Measurements from ENCODE around the gene C2orf15.
A peak's percentile ranks its signal among the peaks of the same experiment; 100 is the strongest.
"Not testable (repeated sequence)": the region's sequence is repeated elsewhere in the genome, so short reads cannot be mapped to it uniquely, and the experiment has no call there.

The C2orf15 gene, protein sequence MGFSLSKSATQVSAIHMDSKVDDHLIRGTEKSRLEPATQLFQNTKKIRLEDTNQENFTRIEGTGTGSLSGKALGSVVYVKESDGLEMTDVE

DNA sequence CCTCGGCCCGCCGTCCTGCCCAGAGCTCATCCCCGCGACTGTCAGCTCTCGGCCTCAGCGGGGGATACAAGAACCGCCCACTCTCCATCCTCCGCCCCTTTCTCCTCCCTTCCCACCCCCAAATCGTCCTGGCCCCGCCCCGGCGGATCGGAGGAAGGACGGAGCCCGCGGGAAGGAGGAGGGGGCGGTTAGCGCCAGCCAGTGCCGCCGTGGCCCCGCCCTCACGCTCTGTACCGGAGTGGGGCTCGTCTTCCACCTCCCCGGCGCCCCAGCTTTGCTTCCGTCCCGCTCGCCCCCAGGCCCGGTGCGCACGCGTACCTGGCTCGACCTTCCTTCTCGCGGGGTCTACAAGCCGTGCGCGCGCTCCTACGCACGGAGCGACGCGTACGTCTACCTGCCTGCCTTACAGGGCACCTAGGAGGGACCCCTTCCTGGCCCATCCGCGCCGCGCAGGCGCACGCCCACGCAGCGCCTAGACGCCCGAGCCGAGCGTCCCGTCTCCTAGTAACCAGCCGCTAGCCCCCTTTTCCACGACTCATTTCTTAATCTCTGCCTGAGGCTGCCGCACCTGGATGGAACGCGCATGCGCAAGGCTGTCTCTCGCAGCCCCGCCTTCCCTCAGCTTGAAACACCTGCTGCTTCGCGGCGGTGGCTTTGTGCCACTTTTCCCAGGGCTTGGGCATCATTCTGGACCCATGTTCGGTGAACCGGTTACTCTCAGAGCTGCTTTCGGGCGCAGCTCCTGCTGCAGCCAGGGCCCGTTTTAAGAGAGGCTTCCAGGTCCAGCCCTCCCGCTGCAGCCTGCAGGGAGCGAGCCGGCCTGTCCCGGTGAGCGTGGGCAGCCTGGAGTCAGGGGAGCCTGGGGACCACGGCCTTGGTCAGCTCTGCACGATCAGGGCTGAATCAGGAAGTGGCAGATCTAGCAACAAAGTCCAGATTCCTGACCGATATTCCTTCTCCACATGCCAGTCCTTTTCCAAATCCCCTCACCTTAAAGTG lies at the start of gene C2orf15:
C2orf15 (plus strand) TSS at position 598 of the 999 bp plus-strand sequence. CDS start 8,852 bp downstream, outside the sequence.
- peak; percentile 90 to 94 (median 91) for DNase-seq

DNA sequence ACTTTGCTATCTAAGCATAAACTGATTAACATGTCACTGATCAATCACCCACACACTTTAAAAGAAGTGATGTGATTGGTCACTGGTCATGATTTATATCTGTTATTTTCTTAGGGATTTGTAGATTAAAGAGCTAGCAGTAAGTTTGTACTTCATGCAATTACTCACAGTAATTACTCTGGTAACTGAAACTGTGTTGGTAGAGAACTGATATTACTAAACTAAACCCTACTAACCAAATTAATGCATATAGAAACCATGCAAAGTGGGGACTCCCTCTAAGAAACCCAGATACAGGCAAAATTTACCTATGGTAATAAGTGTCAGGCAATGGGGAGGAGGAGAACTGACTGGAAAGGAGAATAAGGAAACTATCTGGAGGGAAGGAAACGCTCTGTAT lies 44.8 kb upstream of the C2orf15 start:
- no peak for DNase-seq

DNA sequence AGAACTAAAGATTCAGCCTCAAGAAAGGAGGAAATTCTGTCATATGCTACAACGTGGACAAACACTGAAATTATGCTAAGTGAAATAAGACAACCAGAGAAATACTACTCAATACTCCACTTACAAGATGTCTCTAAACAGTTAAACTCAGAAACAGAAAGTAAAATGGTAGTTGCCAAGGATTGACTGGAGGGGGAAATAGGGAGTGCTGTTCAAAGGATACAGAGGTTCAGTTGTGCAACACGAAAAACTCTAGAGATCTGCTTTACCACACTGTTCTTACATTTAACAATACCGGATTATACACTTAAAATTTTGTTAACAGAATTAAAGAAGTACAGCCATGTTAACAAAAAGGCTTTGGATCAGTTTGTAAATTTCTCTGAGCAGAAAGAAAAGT lies 39.8 kb upstream of the C2orf15 start:
- no peak for DNase-seq

DNA sequence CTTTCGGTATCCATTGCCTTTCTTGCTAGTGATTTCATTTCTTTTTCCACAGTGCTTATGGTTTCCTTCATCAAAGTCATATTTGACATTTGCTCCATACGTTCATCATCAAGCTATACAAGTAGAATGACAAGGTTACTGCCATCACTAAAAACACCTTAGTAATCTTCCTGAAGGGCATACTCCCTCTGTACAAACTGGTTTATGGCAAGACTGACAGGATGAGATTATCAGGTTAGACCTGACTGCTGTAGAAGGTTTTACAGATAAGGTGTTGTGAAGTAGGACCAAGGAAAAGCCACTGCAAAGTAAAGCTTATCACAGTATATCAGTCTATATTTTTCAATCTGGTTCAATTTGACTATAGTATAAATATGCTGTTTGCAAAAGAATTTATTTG lies 37.5 kb upstream of the C2orf15 start:
- DNase-seq = no peak

DNA sequence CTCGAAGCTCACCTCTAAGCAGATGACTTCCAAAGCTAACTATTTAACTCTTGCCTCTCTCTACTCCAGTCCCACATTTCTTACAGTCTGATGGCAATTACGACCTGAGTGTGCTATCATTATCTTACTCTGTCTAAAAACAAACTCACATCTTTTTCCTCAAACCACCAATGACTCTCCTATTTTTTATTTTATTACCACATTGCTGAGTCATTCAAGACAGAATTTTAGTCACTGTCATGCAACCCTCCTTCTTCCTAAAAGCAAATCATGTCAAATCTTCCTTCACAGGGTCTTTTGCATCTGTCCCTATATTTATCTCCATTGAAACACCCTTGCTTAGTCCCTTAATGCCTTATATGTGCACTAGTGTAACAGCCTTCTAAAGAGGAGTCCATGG lies 34.6 kb upstream of the C2orf15 start:
- no peak for DNase-seq

DNA sequence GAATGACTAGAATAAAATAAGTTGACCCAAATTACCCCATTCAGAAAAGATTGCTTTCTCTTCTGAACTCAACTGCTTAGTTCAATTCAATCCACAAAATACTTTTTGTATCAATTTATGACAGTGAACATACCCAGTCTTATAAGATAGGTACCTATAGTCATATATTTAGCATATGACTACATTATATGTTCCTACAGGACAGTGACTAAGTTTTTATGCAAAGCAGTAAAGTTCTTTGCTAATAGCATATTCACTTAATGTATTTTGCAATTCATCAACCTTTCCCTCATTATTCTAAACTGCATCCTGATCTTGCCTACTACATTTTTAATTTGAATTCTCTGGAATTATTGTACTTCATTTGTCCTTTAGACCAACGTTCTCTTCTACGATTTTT lies 30.3 kb upstream of the C2orf15 start:
- no peak for DNase-seq

DNA sequence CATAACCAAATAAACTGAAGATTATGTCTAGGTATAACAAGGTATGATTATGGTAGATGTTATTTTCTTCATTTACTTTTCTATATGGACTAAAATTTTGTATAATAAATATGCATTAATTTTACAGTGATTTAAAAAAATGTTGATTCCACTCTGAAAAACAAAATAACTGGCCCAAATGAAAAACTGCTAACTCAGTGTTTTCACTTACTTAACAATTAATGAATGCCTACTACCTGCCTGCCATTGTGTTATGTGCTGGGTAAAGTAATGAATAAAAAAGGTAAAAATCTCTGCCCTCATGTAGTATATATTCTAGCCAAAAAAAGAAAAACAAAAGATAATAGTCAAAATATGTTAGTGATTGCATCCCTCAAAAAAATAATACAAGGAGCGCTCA lies 29.6 kb upstream of the C2orf15 start:
- no peak for DNase-seq

DNA sequence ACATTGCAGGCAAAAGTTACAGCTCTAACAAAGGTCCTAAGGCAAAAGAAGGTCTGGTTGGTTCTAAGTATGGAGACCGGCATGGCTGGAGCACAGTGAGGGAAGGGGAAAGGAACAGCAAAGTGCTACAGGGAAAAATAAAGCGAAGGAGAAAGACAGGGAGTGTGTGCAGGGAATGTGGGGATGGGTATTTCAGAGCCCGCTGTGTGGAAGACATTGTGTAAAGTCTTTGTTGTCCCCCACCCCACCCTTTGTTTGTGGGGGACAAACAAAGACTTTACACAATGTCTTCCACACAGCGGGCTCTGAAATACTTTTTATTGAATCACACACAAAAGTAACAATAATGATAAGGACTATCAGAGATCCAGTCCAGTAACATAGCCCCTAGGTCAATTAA lies 28.9 kb upstream of the C2orf15 start:
- DNase-seq = no peak

DNA sequence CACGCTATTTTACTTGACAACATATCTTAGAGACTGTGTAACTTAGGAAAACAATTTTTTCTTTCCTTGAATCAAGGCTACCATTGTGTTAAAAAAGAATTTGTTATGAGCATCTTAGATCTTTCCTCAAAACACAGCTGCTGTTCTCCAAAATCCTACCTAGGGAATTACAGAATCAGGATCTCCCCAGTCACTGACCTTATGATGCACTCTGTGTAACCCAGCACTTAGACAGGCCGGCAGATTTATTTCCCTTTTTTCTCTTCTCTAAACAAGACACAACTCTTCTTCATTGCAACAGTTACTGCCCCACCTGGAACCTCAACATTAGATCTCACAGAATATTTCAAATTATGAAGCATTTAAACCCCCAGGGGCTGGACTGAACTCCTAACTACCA lies 13.5 kb upstream of the C2orf15 start:
- no peak for DNase-seq

DNA sequence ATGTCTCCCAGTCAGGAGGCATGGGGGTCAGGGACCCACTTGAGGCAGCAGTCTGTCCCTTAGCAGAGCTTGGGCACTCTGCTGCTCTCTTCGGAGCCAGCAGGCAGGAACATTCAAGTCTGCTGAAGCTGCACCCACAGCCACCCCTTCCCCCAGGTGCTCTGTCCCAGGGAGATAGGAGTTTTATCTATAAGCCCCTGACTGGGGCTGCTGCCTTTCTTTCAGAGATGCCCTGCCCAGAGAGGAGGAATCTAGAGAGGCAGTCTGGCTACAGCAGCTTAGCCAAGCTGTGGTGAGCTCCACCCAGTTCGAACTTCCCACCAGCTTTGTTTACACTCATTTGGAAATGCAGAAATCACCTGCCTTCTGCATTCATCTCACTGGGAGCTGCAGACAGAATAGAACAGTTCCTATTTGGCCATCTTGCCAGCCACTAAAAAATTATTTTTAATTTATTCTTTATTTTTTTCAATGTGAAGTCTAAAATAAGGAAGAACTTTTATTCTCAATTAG lies 6.4 kb upstream of the C2orf15 start:
- not testable (repeated sequence) for DNase-seq

DNA sequence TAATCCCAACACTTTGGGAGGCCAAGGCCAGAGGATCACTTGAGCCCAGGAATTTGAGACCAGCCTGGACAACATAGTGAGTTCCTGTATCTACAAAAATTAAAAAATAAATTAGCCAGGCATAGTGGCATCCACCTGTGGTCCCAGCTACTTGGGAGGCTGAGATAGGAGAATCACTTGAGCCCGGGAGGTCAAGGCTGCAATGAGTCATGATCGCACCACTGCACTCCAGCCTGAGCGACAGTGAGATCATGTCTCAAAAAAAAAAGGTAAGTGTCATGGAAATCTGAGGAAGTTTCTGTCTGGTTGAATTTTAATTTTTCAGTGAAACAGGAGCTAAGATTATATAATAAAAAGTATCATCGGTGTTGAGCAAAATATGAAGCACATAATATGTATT lies 2.5 kb upstream of the C2orf15 start:
- no peak for DNase-seq

DNA sequence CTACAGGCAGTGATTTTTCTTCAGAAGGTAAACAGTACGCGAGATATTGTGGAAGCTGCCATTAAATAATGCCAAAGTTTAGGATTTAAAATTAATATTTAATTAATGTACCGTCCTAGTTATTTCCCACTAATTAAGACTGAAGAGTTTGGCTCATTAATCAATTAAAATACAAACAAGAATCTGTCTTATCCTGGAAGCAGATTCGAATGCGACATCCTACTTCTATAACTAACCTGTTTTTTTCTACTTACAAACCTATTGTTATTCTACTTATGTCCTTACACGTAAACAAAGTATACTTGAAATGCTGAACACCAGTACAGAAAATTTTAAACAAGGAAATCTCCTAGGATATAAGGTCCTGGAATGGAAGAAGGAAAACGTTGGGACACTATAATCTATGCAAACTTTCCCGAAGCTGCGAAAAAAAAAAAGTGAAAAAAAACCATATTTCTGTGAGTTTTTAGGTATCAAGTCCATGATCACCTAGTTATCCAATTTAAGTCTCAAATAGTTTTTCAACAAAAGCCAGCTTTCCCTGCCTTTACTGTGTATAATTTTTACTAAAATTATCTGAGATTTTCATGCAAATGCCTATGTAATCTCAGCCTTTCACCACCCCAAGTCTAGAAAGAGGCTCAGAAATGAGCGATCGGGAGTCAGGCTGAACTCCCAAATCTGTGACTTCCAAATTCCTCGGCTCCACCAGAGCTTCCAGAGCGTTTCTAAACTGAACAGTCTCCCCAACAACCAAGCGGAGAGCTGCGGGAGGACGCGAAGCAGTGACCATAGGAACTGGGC lies 1.2 kb upstream of the C2orf15 start:
- DNase-seq = no peak

DNA sequence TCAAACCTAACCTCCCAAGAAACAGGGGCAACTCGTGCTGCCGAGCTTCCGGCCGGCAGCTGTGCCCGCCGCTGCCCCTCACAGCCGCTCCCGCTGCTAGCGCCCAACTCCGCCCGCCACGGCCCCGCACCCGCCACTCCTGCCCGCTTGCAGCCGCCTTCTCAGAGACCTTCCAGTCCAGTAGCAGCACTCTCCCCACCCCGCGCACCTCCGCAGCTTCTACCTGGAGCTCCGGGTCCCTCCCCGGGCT lies 722 bp upstream of the C2orf15 start:
- no peak for DNase-seq

DNA sequence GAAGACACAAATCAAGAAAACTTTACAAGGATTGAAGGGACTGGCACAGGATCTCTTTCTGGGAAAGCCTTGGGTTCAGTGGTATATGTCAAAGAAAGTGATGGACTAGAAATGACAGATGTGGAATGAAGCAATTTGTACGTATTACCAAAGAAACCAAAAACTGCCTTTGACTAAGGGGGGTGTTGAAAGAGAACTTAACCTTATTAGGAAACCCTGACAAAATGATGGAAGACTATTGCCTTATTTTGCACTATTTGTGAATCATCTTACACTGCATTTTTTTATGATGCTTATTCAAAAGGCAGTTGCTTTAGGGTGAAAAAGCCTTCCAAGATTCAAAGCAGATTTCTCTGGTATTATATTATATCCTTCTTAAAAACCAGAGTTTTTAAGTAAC lies 9.2 kb downstream of the C2orf15 start:
- no peak for DNase-seq

DNA sequence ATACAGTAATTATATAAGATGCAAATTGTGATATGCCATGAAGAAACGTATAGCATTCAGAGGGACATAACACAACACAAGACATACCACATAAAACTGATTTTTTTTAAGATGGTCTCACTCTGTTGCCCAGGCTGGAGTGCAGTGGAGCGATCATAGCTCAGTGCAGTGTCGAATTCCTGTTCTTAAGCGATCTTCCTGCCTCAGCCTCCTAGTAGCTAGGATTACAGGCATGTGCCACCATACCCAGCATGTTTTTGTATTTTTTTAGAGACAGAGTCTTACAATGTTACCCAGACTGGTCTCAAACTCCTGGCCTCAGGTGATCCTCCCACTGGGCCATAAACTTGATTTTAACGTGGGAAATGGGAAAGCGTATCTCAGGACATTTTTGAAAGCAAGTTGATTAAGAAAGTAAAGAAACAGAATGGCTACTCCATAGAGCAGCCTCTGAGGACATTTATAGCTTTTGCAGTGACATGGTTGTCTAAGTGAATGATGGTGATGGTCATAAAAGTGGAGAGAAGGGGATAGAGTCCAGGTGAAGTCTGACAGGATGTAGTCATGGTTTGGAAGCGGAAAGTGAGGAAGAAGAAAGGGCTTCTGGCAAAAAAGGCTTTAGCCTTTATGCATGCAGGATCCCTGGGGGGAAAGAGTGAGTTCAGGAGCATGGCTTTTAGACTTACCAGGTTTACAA lies 10.8 kb downstream of the C2orf15 start:
- no peak for DNase-seq

DNA sequence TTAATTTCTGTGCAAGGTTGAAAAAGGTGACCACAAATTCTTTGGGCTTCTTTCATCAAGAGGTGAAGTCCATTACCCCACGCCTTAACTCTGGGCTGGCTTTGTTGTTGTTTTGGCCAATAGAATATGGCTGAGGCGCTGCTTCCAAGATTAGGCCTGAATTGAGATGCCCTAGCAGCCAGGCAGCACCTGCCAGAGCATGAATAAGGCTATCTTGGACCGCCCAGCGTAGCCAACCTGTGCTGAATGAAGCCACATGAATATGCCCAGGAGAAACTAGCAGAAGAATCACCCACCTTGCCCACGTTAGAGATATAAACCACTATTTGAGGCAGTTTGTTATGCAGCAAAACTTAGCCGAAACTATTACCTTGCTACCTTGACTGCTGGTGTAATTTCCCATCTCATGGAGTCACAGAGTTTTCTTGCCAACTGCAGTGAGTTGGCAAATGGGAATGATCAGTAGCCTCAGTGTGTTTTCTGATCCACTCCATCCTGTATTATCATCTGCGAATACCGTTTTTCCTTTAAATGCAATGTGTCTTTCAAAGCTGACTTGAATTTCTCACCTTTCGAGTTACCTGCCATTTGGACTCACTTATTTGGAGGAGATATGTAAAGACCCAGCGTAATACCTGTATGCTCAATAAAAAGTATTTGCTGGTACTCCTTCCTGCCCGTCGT lies 12.6 kb downstream of the C2orf15 start:
- DNase-seq = no peak

DNA sequence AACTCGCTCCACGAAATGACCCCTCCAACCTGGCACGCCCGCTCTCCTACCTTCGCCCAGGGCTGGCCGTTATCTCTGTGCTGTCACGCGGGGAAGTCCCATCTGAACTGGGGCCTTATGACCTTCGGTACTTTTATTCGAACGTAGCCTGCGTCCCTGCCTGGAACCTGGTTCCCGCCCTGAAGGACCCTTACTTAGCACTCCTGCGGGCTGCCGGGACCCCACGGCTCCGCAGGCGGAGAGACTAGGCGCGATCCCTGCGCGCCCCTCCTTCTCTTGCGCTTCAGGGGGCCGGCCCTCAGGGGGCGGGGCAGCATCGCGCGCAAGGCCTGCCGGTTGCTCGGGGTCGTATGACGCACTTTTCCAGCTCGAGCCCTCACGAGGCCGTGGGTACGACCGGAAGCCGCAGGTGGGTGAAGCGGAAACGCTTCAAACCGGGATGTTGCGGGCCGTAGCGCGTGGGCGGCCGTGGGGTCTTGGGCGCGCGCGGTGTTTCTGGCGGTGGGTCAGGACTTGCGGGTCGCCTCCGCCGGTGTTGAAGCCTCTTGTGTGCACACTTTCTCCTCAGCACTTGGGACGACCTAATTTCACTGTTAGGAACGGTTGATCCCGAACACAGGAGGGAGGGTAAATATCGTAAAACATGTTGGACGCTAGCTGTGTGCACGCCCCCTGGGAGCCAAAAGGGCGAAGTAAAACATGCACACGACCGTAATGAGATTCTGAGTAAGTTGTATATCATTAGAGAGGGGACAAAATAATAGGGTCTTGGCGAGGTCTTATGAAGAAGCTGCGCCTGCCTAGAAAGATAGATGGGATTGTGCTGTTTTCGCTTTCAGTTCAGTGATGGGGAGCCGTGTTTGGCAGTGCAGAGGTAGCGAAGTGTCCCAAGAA lies 13.4 kb downstream of the C2orf15 start, which contains the start of the genes LIPT1 and TSGA10:
LIPT1 (plus strand) TSS at position 325 of the 894 bp plus-strand sequence. CDS start 6,991 bp downstream, outside the sequence.
TSGA10 (minus strand) TSS at position 300 of the 894 bp plus-strand sequence. CDS start 45,503 bp downstream, outside the sequence.
- peak; percentile 83 to 86 (median 84) for DNase-seq

DNA sequence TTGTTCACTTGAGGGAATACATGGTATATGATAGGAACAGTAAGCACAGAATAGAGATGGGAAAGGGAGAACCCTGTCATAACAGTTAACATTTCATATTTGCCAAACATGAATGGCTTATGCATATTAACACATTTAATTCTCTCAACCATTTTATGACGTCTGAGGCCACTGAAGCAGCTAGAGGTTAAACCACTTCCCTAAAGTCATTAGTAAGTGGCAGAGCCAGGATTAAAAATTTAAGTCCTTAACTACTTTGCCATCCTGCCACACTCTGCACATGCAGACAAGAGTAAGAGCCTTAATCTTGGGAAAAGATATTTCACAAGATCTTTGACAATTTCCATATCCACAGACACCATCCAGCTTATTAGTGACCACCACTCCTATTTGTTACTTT lies 15.4 kb downstream of the C2orf15 start:
- DNase-seq = no peak

DNA sequence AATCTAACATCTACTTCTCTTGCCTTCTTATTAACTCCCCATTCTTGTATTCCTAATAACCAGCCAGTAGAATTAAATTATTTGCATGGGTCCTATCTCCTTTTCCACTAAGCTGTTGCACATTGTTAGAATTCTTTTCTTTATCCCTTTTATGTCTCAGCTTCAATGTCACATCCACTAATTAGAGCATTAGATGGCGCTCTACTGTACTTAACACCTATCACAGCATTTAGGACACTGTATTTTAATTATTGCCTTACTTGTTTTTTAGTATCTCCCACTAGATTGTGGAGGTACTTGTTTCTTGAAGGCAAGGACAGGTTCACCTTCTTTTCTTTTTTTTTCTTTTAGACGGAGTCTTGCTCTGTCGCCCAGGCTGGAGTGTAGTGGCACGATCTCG lies 17.1 kb downstream of the C2orf15 start:
- no peak for DNase-seq

DNA sequence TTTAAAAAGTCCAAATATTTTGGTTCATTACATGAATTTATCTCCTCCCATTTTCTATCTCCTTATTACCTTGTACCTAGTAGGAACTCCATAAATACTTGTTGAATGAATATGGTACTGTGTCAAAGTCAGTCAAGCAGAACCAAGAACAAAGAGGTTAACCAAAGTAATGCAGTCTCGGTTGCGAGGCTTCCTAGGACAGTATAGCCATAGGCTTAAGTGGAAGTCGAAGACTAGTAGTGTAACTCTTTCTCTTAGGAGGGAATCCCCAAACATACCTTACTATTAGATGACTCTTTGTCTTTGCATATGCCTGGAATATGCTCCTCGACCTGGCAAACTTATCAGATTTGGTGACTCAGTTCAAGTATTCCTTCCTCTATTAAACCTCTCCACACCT lies 18.1 kb downstream of the C2orf15 start:
- DNase-seq = no peak

DNA sequence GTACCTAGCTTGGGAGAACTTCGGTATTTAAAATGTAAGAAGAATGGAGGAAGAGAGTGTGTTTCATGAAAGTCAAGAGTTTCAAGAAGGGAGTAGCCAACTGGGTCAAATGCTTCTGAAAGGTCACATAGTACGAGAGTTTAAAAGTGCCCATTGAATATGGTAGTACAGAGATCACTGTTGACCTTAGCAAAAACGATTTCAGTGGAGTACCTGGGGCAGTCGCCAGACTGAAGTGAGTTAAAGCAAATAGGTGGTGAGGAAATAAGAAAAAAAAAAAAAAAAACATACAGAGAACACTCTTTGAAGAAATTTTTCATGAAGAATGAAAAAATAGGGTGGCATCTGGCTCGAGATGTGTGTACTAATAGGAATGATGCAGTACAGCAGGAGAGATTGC lies 24.7 kb downstream of the C2orf15 start:
- DNase-seq = no peak

All from activated CD4-positive, CD25-positive, alpha-beta regulatory T cell (primary cell).